Smooth muscle cell (in vitro differentiated cells): Measurements from ENCODE around the gene MAP4K2. TPM values are rescaled to one million over a fixed set of nuclear protein-coding genes. Genes with fewer than 3 reads are reported as not detected.

Experiments used
- DNase-seq: peaks from one replicate; lab custom pipeline; 2025; ENCODE audit not compliant: unreplicated experiment; lab: John Stamatoyannopoulos, UW
- H2AFZ ChIP-seq: fragments of 200-600 bp; sonication (generic); 2 replicates; pipeline ENCODE4 v1.6.0; 2016; ENCODE audit warnings: antibody characterized with exemption, low read depth, mild to moderate bottlenecking
- H3F3A ChIP-seq: fragments of 200-600 bp; sonication (generic); 2 replicates; pipeline ENCODE4 v1.6.0; 2017; ENCODE audit warnings: antibody characterized with exemption, low read depth
- H3K27ac ChIP-seq: fragments of 200-600 bp; sonication (generic); 2 replicates; pipeline ENCODE4 v1.5.1; 2016; ENCODE audit warnings: low read depth, mild to moderate bottlenecking
- H3K27me3 ChIP-seq: fragments of 200-600 bp; sonication (generic); 2 replicates; pipeline ENCODE4 v1.6.1; 2016; ENCODE audit warnings: low read depth, mild to moderate bottlenecking
- H3K36me3 ChIP-seq: fragments of 200-600 bp; sonication (generic); 2 replicates; pipeline ENCODE4 v1.5.1; 2016; ENCODE audit warnings: low read depth
- H3K4me1 ChIP-seq: fragments of 200-600 bp; sonication (generic); 2 replicates; pipeline ENCODE4 v1.5.1; 2016; ENCODE audit warnings: low read depth
- H3K4me2 ChIP-seq: fragments of 200-600 bp; sonication (generic); 2 replicates; pipeline ENCODE4 v1.6.0; 2016; ENCODE audit warnings: mild to moderate bottlenecking
- H3K4me3 ChIP-seq: fragments of 200-600 bp; sonication (generic); 2 replicates; pipeline ENCODE4 v1.5.1; 2016; ENCODE audit warnings: mild to moderate bottlenecking
- H3K79me2 ChIP-seq: fragments of 200-600 bp; sonication (generic); 2 replicates; pipeline ENCODE4 v1.6.0; 2016; ENCODE audit warnings: low read depth, mild to moderate bottlenecking
- H3K9ac ChIP-seq: fragments of 200-600 bp; sonication (generic); 2 replicates; pipeline ENCODE4 v1.6.0; 2016; ENCODE audit warnings: low read depth
- H3K9me3 ChIP-seq: fragments of 200-600 bp; sonication (generic); replicated peaks from 2 replicates; pipeline ENCODE4 v1.5.1; 2016; ENCODE audit warnings: low read depth
- H4K20me1 ChIP-seq: fragments of 200-600 bp; sonication (generic); 2 replicates; pipeline ENCODE4 v1.6.0; 2016; ENCODE audit warnings: low read depth
- CTCF ChIP-seq: fragments of 200-600 bp; sonication (generic); IDR thresholded peaks from 2 replicates; pipeline ENCODE4 v1.5.1; 2017; ENCODE audit warnings: borderline replicate concordance, mild to moderate bottlenecking, antibody characterized with exemption; ENCODE audit not compliant: insufficient read depth, poor library complexity, severe bottlenecking
- WGBS: methylation state at CpG from one replicate; pipeline ENCODE4 v1.1.7; 2016; ENCODE audit warnings: low lambda C conversion rate; 5-methylcytosine and 5-hydroxymethylcytosine counted together
- polyA plus RNA-seq: library from polyadenylated mRNA; unstranded; fragments of >200 nt; fragmentation: Nextera tagmentation; extraction: Ambion mirVana; gene quantifications from 2 replicates; pipeline ENCODE4 v1.2.1, GENCODE V29; 2016
- total RNA-seq: library from RNA; depleted of rRNA; stranded (reverse); fragments of >200 nt; gene quantifications from 2 replicates; pipeline ENCODE4 v1.2.3, GENCODE V29; 2014

Gene MAP4K2
- total and polyA plus RNA-seq, 2 experiments from 2014 or later: 23.6 to 28.9 TPM

DNA sequence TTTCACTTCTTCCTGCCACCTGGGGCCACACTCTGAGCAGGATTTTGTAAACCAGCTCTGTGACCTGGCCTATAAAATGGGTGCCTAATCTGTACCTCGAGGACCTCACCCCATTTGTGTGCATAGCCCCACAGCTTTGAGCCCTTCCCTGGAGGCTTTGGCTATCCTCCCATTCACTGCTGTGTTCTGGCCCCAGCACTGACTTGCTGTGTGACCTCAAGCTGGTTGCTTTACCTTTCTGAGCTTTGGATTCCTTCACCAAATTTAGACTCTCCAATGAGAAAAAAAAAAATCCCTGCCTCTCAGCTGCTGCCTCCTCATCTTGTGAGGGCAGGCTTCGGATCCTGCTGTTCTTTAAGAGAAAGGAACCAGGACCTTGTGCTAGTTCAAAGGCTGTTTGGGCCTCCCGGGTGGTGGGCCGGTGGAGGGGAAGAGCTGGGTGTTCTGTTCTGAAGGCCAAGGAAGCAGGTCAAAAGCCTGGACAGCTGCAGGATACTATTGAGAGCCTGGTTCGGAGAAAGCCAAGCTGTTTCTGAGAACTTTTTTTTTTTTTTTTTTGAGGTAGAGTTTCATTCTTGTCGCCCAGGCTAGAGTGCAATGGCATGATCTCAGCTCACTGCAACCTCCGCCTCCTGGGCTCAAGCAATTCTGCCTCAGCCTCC, 42.1 kb downstream of the MAP4K2 start:
- Histone ChIP-seq H3K9me3 (no peaks in the 10 kb centered on the region), H3K9ac (no peak overlapping the region), H4K20me1 (peaks cover 52% of the 10 kb centered on the region), H3K4me2 (no peak overlapping the region), H3K79me2 (peaks cover 6% of the 10 kb centered on the region), H3K4me1 (peaks cover 29% of the 10 kb centered on the region), H3K4me3 (no peak overlapping the region), H2AFZ (no peak overlapping the region), H3F3A (peaks cover 34% of the 10 kb centered on the region), H3K27me3 (no peaks in the 10 kb centered on the region), H3K36me3 (no peaks in the 10 kb centered on the region), H3K27ac (no peak overlapping the region)
- WGBS: 82% methylated on average over 7 of the region's 7 CpGs
- TF ChIP-seq CTCF: no peak
- no peak for DNase-seq

- 49% methylated on average over 24 of the region's 24 CpGs for WGBS
- Histone ChIP-seq H4K20me1 (peaks cover 44% of the 10 kb centered on the region), H3K4me1 (peaks cover 29% of the 10 kb centered on the region), H2AFZ (no peak within 1 kb of the TSS), H3K4me2 (no peak within 1 kb of the TSS), H3F3A (peaks cover 26% of the 10 kb centered on the region), H3K27me3 (no peaks in the 10 kb centered on the region), H3K27ac (no peak within 1 kb of the TSS), H3K79me2 (peaks cover 6% of the 10 kb centered on the region), H3K36me3 (no peaks in the 10 kb centered on the region), H3K4me3 (no peak within 1 kb of the TSS), H3K9me3 (no peaks in the 10 kb centered on the region), H3K9ac (no peak within 1 kb of the TSS)
- no peak for DNase-seq
- TF ChIP-seq CTCF: no peak
Measured at GRCh38 chr11:64759722-64760719, 43.0 kb downstream of the MAP4K2 start, which contains the start of gene PYGM. PYGM (minus strand) TSS chr11:64759974; CDS start chr11:64759898, 76 bp downstream.

- no peak overlapping the region for H3K27ac ChIP-seq
- H3K9me3 ChIP-seq: no peaks in the 10 kb centered on the region
- no peak overlapping the region for H2AFZ ChIP-seq
- peaks cover 36% of the 10 kb centered on the region for H4K20me1 ChIP-seq
- H3K36me3 ChIP-seq: no peaks in the 10 kb centered on the region
- H3K4me3 ChIP-seq: no peak overlapping the region
- no peak overlapping the region for H3K4me2 ChIP-seq
- no peaks in the 10 kb centered on the region for H3K27me3 ChIP-seq
- TF ChIP-seq CTCF: no peak
- peaks cover 18% of the 10 kb centered on the region for H3F3A ChIP-seq
- DNase-seq: no peak
- peaks cover under 1% of the 10 kb centered on the region for H3K79me2 ChIP-seq
- H3K4me1 ChIP-seq: peaks cover 22% of the 10 kb centered on the region
- WGBS: 84% methylated on average over 19 of the region's 21 CpGs
- no peak overlapping the region for H3K9ac ChIP-seq
Measured at GRCh38 chr11:64759131-64759721, 43.8 kb downstream of the MAP4K2 start.
